ENCODE data around the gene ABCC8. TPM values are rescaled to one million over a fixed set of nuclear protein-coding genes. Genes with fewer than 3 reads are reported as not detected.

The ABCC8 gene
- total and polyA plus RNA-seq, 4 donors: 1.2 to 14.9 (median 3.1) TPM

GRCh38 chr11:17506314-17506713, 29.7 kb upstream of the ABCC8 start:
- no peak for DNase-seq
- Histone ChIP-seq H3K27me3 (ENCODE audit: control insufficient read depth in 3 of 3, insufficient read depth in 3 of 3, low read length in 2 of 3) (no peaks in the 10 kb centered on the region), H3K4me3 (no peak overlapping the region), H3K27ac (ENCODE audit: low read depth in 1 of 2, low read length in 1 of 2) (no peak overlapping the region), H3K36me3 (ENCODE audit: control insufficient read depth in 4 of 4, insufficient read depth in 4 of 4, low read length in 4 of 4) (no peaks in the 10 kb centered on the region), H3K4me1 (ENCODE audit: control insufficient read depth in 5 of 5, insufficient read depth in 5 of 5, low read length in 5 of 5) (no peaks in the 10 kb centered on the region), H3K9ac (ENCODE audit: insufficient read depth in 1 of 2, low read length in 2 of 2) (no peak overlapping the region), H3K9me3 (ENCODE audit: control insufficient read depth in 4 of 4, insufficient read depth in 3 of 4, low read length in 3 of 4) (no peaks in the 10 kb centered on the region)
- ATAC-seq (ENCODE audit: insufficient read depth, low FRiP score): no peak
- no peak for TF ChIP-seq CTCF (IDR thresholded peaks at IDR 0.05; ENCODE audit: control extremely low read depth, extremely low read depth)
- WGBS, 2 donors: 87 to 93% methylated on average over 6 of the region's 6 CpGs

- H3K27me3 ChIP-seq (ENCODE audit: control insufficient read depth in 3 of 3, insufficient read depth in 3 of 3, low read length in 2 of 3): no peaks in the 10 kb centered on the region
- WGBS, 2 donors: 83 to 85% methylated on average over 4 of the region's 4 CpGs
- H3K27ac ChIP-seq (ENCODE audit: low read depth in 1 of 2, low read length in 1 of 2): no peak overlapping the region
Observed at GRCh38 chr11:17505146-17505545, 28.5 kb upstream of the ABCC8 start.

GRCh38 chr11:17504330-17505107, 27.9 kb upstream of the ABCC8 start:
- ATAC-seq (ENCODE audit: insufficient read depth, low FRiP score): peak; percentile 47
- H3K4me1 ChIP-seq (ENCODE audit: control insufficient read depth in 5 of 5, insufficient read depth in 5 of 5, low read length in 5 of 5): no peaks in the 10 kb centered on the region
- no peak overlapping the region for H3K4me3 ChIP-seq
- peak; percentile 66 to 76 (median 74) for DNase-seq
- H3K27me3 ChIP-seq (ENCODE audit: control insufficient read depth in 3 of 3, insufficient read depth in 3 of 3, low read length in 2 of 3): no peaks in the 10 kb centered on the region
- no peak overlapping the region for H3K9ac ChIP-seq (ENCODE audit: insufficient read depth in 1 of 2, low read length in 2 of 2)
- 36 to 41% methylated on average over 9 of the region's 9 CpGs for WGBS, 2 donors
- peak; percentile 85 for TF ChIP-seq CTCF (IDR thresholded peaks at IDR 0.05; ENCODE audit: control extremely low read depth, extremely low read depth)
- no peaks in the 10 kb centered on the region for H3K9me3 ChIP-seq (ENCODE audit: control insufficient read depth in 4 of 4, insufficient read depth in 3 of 4, low read length in 3 of 4)
- no peaks in the 10 kb centered on the region for H3K36me3 ChIP-seq (ENCODE audit: control insufficient read depth in 4 of 4, insufficient read depth in 4 of 4, low read length in 4 of 4)
- H3K27ac ChIP-seq (ENCODE audit: low read depth in 1 of 2, low read length in 1 of 2): no peak overlapping the region

More at GRCh38 chr11:17505146-17505545, 28.5 kb upstream of the ABCC8 start:
- Histone ChIP-seq H3K9ac (ENCODE audit: insufficient read depth in 1 of 2, low read length in 2 of 2) (no peak overlapping the region), H3K36me3 (ENCODE audit: control insufficient read depth in 4 of 4, insufficient read depth in 4 of 4, low read length in 4 of 4) (no peaks in the 10 kb centered on the region), H3K4me1 (ENCODE audit: control insufficient read depth in 5 of 5, insufficient read depth in 5 of 5, low read length in 5 of 5) (no peaks in the 10 kb centered on the region), H3K4me3 (no peak overlapping the region), H3K9me3 (ENCODE audit: control insufficient read depth in 4 of 4, insufficient read depth in 3 of 4, low read length in 3 of 4) (no peaks in the 10 kb centered on the region)
- ATAC-seq (ENCODE audit: insufficient read depth, low FRiP score) (no peak), DNase-seq (no peak)
- no peak for TF ChIP-seq CTCF (IDR thresholded peaks at IDR 0.05; ENCODE audit: control extremely low read depth, extremely low read depth)

All from lung (tissue), 12 donors.